ENCODE data around the gene ADRM1.

DNA sequence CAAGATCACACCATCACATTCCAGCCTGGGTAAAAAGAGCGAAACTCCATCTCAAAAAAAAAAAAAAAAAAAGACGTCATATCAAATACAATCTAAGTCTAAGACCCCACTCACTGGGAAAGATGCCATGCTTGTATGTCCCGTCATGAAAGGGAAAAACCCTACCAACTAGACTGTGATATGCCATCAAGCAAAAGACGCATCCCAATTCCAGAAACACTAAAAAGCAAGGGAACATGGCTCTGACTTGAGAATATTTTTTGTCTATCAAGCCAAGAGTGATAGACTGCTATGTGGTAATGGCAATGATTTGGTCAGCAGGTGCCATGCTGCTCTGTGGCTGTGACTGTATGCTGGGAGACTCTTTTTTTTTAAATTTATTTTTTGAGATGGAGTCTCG is 41.3 kb downstream of the ADRM1 start:
- TF ChIP-seq, protein P1, sequence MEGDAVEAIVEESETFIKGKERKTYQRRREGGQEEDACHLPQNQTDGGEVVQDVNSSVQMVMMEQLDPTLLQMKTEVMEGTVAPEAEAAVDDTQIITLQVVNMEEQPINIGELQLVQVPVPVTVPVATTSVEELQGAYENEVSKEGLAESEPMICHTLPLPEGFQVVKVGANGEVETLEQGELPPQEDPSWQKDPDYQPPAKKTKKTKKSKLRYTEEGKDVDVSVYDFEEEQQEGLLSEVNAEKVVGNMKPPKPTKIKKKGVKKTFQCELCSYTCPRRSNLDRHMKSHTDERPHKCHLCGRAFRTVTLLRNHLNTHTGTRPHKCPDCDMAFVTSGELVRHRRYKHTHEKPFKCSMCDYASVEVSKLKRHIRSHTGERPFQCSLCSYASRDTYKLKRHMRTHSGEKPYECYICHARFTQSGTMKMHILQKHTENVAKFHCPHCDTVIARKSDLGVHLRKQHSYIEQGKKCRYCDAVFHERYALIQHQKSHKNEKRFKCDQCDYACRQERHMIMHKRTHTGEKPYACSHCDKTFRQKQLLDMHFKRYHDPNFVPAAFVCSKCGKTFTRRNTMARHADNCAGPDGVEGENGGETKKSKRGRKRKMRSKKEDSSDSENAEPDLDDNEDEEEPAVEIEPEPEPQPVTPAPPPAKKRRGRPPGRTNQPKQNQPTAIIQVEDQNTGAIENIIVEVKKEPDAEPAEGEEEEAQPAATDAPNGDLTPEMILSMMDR (IDR thresholded peaks at IDR 0.05): no peak
- TF ChIP-seq NR2C2 (CRISPR knock-in tag; IDR thresholded peaks at IDR 0.05) (no peak), NR3C1 (CRISPR knock-in tag; conservative IDR thresholded peaks at IDR 0.05; ENCODE audit: low read depth) (no peak), ZNF263 (CRISPR knock-in tag; IDR thresholded peaks at IDR 0.05; ENCODE audit: low read depth) (no peak), KAT7 (CRISPR knock-in tag; IDR thresholded peaks at IDR 0.05; ENCODE audit: borderline replicate concordance) (no peak)
- TF ChIP-seq, protein P2, sequence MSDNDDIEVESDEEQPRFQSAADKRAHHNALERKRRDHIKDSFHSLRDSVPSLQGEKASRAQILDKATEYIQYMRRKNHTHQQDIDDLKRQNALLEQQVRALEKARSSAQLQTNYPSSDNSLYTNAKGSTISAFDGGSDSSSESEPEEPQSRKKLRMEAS (CRISPR knock-in tag; IDR thresholded peaks at IDR 0.05): no peak
- TF ChIP-seq, protein P3, sequence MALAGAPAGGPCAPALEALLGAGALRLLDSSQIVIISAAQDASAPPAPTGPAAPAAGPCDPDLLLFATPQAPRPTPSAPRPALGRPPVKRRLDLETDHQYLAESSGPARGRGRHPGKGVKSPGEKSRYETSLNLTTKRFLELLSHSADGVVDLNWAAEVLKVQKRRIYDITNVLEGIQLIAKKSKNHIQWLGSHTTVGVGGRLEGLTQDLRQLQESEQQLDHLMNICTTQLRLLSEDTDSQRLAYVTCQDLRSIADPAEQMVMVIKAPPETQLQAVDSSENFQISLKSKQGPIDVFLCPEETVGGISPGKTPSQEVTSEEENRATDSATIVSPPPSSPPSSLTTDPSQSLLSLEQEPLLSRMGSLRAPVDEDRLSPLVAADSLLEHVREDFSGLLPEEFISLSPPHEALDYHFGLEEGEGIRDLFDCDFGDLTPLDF (CRISPR knock-in tag; IDR thresholded peaks at IDR 0.05): no peak
- TF ChIP-seq, protein P4, sequence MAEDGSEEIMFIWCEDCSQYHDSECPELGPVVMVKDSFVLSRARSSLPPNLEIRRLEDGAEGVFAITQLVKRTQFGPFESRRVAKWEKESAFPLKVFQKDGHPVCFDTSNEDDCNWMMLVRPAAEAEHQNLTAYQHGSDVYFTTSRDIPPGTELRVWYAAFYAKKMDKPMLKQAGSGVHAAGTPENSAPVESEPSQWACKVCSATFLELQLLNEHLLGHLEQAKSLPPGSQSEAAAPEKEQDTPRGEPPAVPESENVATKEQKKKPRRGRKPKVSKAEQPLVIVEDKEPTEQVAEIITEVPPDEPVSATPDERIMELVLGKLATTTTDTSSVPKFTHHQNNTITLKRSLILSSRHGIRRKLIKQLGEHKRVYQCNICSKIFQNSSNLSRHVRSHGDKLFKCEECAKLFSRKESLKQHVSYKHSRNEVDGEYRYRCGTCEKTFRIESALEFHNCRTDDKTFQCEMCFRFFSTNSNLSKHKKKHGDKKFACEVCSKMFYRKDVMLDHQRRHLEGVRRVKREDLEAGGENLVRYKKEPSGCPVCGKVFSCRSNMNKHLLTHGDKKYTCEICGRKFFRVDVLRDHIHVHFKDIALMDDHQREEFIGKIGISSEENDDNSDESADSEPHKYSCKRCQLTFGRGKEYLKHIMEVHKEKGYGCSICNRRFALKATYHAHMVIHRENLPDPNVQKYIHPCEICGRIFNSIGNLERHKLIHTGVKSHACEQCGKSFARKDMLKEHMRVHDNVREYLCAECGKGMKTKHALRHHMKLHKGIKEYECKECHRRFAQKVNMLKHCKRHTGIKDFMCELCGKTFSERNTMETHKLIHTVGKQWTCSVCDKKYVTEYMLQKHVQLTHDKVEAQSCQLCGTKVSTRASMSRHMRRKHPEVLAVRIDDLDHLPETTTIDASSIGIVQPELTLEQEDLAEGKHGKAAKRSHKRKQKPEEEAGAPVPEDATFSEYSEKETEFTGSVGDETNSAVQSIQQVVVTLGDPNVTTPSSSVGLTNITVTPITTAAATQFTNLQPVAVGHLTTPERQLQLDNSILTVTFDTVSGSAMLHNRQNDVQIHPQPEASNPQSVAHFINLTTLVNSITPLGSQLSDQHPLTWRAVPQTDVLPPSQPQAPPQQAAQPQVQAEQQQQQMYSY (CRISPR knock-in tag; IDR thresholded peaks at IDR 0.05): no peak
